ENCODE data around the gene PRX. TPM values are rescaled to one million over a fixed set of nuclear protein-coding genes. Genes with fewer than 3 reads are reported as not detected.

The PRX gene
- total and polyA plus RNA-seq, 2 of the 13 experiments (the other 11 are each of a cell fraction or from before 2014, with no cell fraction given): 0.66 TPM

- intact Hi-C loops (cut with micrococcal nuclease; ENCODE audit: unreplicated experiment) (no loop called here), in situ Hi-C loops (cut with HindIII; ENCODE audit: extremely low pct_ligation_motif_present, low pct_unique_long_range_greater_than_20kb) (no loop called here)
- ATAC-seq (no peak), FAIRE-seq (no peak), DNase-seq (ENCODE audit: low spot score) (no peak)
- H3K9ac ChIP-seq (ENCODE audit: insufficient read depth, low read depth, low read length): no peak overlapping the region
- no peak overlapping the region for H3K4me3 ChIP-seq (replicated peaks in 1 of 3; ENCODE audit: insufficient read depth in 1 of 3, low read depth in 2 of 3, low read length in 3 of 3)
- no peaks in the 10 kb centered on the region for H3K79me2 ChIP-seq (ENCODE audit: insufficient read depth, low read length)
- ChIA-PET POLR2A (interaction anchor here (1.3 kb wide), 1 partner anchor 9 kb away, joined by 3 read pairs; the partner anchor contains the start of genes C19orf47 and PLD3), CTCF (ENCODE audit: low intra/inter-chr PET ratio, low total read pairs) (no interaction called here)
- TF ChIP-seq DNMT1 (CRISPR knock-in tag; IDR thresholded peaks at IDR 0.05) (no peak), RARA (CRISPR knock-in tag; IDR thresholded peaks at IDR 0.05) (no peak), SSRP1 (CRISPR knock-in tag; IDR thresholded peaks at IDR 0.05) (no peak), RARG (CRISPR knock-in tag; IDR thresholded peaks at IDR 0.05; ENCODE audit: low read depth) (no peak), ARNT2 (CRISPR knock-in tag; IDR thresholded peaks at IDR 0.05; ENCODE audit: low read depth) (no peak), MBNL3 (CRISPR knock-in tag; conservative IDR thresholded peaks at IDR 0.05) (no peak), ZNF20 (CRISPR knock-in tag; IDR thresholded peaks at IDR 0.05) (no peak), ZNF484 (CRISPR knock-in tag; IDR thresholded peaks at IDR 0.05; ENCODE audit: borderline replicate concordance, low read depth) (no peak), CCDC6 (CRISPR knock-in tag; IDR thresholded peaks at IDR 0.05) (no peak), ZNF235 (CRISPR knock-in tag; IDR thresholded peaks at IDR 0.05; ENCODE audit: borderline replicate concordance) (no peak)
- TF ChIP-seq, protein P1, sequence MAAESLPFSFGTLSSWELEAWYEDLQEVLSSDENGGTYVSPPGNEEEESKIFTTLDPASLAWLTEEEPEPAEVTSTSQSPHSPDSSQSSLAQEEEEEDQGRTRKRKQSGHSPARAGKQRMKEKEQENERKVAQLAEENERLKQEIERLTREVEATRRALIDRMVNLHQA (CRISPR knock-in tag; IDR thresholded peaks at IDR 0.05): no peak
- TF ChIP-seq, protein P2, sequence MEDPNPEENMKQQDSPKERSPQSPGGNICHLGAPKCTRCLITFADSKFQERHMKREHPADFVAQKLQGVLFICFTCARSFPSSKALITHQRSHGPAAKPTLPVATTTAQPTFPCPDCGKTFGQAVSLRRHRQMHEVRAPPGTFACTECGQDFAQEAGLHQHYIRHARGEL (CRISPR knock-in tag; IDR thresholded peaks at IDR 0.05): no peak
- TF ChIP-seq, protein P3, sequence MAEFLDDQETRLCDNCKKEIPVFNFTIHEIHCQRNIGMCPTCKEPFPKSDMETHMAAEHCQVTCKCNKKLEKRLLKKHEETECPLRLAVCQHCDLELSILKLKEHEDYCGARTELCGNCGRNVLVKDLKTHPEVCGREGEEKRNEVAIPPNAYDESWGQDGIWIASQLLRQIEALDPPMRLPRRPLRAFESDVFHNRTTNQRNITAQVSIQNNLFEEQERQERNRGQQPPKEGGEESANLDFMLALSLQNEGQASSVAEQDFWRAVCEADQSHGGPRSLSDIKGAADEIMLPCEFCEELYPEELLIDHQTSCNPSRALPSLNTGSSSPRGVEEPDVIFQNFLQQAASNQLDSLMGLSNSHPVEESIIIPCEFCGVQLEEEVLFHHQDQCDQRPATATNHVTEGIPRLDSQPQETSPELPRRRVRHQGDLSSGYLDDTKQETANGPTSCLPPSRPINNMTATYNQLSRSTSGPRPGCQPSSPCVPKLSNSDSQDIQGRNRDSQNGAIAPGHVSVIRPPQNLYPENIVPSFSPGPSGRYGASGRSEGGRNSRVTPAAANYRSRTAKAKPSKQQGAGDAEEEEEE (CRISPR knock-in tag; IDR thresholded peaks at IDR 0.05; ENCODE audit: borderline replicate concordance): no peak
- TF ChIP-seq, protein P4, sequence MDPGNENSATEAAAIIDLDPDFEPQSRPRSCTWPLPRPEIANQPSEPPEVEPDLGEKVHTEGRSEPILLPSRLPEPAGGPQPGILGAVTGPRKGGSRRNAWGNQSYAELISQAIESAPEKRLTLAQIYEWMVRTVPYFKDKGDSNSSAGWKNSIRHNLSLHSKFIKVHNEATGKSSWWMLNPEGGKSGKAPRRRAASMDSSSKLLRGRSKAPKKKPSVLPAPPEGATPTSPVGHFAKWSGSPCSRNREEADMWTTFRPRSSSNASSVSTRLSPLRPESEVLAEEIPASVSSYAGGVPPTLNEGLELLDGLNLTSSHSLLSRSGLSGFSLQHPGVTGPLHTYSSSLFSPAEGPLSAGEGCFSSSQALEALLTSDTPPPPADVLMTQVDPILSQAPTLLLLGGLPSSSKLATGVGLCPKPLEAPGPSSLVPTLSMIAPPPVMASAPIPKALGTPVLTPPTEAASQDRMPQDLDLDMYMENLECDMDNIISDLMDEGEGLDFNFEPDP (CRISPR knock-in tag; conservative IDR thresholded peaks at IDR 0.05): no peak
- no TSS peak for BruUV-seq (replicated peaks)
- no peaks in the 10 kb centered on the region; a peak in 1 of 5 replicates for H3K36me3 ChIP-seq (replicated peaks in 1 of 2; ENCODE audit: control insufficient read depth in 1 of 2, insufficient read depth in 2 of 2, low read length in 2 of 2)
- WGBS (ENCODE audit: low lambda C conversion rate): 95% methylated on average over 3 of the region's 3 CpGs
- H3K9me3 ChIP-seq (ENCODE audit: low read length): no peaks in the 10 kb centered on the region
- no peaks in the 10 kb centered on the region for H3K27me3 ChIP-seq (ENCODE audit: control insufficient read depth in 1 of 2, insufficient read depth in 2 of 2, low read length in 2 of 2)
- H2AFZ ChIP-seq (ENCODE audit: low read length): no peak overlapping the region
- H4K20me1 ChIP-seq (ENCODE audit: insufficient read depth, low read length): no peaks in the 10 kb centered on the region
- H3K4me2 ChIP-seq (ENCODE audit: low read depth, low read length): no peak overlapping the region
- peaks cover 7% of the 10 kb centered on the region for H3K4me1 ChIP-seq (ENCODE audit: insufficient read depth, low read length)
- no peak overlapping the region for H3K27ac ChIP-seq (ENCODE audit: extremely low read length, insufficient read depth, low read length)
Measured at GRCh38 chr19:40357640-40358039, 55.5 kb downstream of the PRX start.

All from HepG2 (cell line).